ENCODE results near the gene LTBP3.

Gene LTBP3

GRCh38 chr11:65526744-65527143 is 31.4 kb downstream of the LTBP3 start:
- CTCF ChIA-PET, result interaction anchor here (0.7 to 2.5 kb wide), 3 partner anchors 25 to 96 kb away, joined by 3 to 11 read pairs (median 4); no protein-coding TSS in a partner anchor
- Histone ChIP-seq H3K4me1 (ENCODE audit: control insufficient read depth, insufficient read depth, low read length) (peaks cover 4% of the 10 kb centered on the region; the same call in 1 of the 2 replicates), H3K27ac (ENCODE audit: extremely low read depth, low read depth, low read length) (no peak overlapping the region), H3K36me3 (ENCODE audit: control insufficient read depth in 2 of 2, insufficient read depth in 1 of 2, low read length in 2 of 2) (peaks cover 0 to 58% of the 10 kb centered on the region in 2 experiments; a peak in 1 of 3 replicates), H3K4me3 (ENCODE audit: low read depth, low read length) (no peak overlapping the region), H3K9me3 (ENCODE audit: control insufficient read depth, insufficient read depth, low read depth, low read length) (no peaks in the 10 kb centered on the region)
- TF ChIP-seq ZNF404 (tag by site-specific recombination; IDR thresholded peaks at IDR 0.05) (no peak), ZBTB17 (tag by site-specific recombination; IDR thresholded peaks at IDR 0.05) (no peak), ZNF785 (tag by site-specific recombination; IDR thresholded peaks at IDR 0.05) (no peak), TRIM28 (IDR thresholded peaks at IDR 0.05; ENCODE audit: borderline replicate concordance, low read length) (no peak)
- POLR2A ChIA-PET, result interaction anchor here (1.0 to 1.2 kb wide), 3 partner anchors 12 to 43 kb away, joined by 3 to 6 read pairs (median 4); partner anchors contain the start of gene ZNRD2

- H3K4me1 ChIP-seq (ENCODE audit: control insufficient read depth, insufficient read depth, low read length), result peaks cover 4% of the 10 kb centered on the region; the same call in 1 of the 2 replicates
- H3K4me3 ChIP-seq (ENCODE audit: low read depth, low read length), result peak overlapping the region; percentile 82
- peaks cover 0 to 49% of the 10 kb centered on the region in 2 experiments; a peak in 1 of 3 replicates for H3K36me3 ChIP-seq (ENCODE audit: control insufficient read depth in 2 of 2, insufficient read depth in 1 of 2, low read length in 2 of 2)
- POLR2A ChIA-PET, result interaction anchor here (0.6 to 2.3 kb wide), 16 partner anchors 9 to 264 kb away, joined by 3 to 11 read pairs (median 4); partner anchors contain the start of genes FRMD8, MALAT1, MAP3K11 and NEAT1
- CTCF ChIA-PET, result interaction anchor here (1.0 to 2.5 kb wide), 3 partner anchors 15 to 68 kb away, joined by 3 to 11 read pairs (median 11); no protein-coding TSS in a partner anchor
- H3K9me3 ChIP-seq (ENCODE audit: control insufficient read depth, insufficient read depth, low read depth, low read length), result no peaks in the 10 kb centered on the region
- peak overlapping the region; percentile 81 for H3K27ac ChIP-seq (ENCODE audit: extremely low read depth, low read depth, low read length)
- TF ChIP-seq ZNF155 (tag by site-specific recombination; IDR thresholded peaks at IDR 0.05) (no peak), ZNF692 (tag by site-specific recombination; IDR thresholded peaks at IDR 0.05) (no peak), ZNF16 (tag by site-specific recombination; IDR thresholded peaks at IDR 0.05; ENCODE audit: low read depth) (no peak), ZNF404 (tag by site-specific recombination; IDR thresholded peaks at IDR 0.05) (no peak), ZNF133 (tag by site-specific recombination; IDR thresholded peaks at IDR 0.05) (no peak), ZNF623 (tag by site-specific recombination; IDR thresholded peaks at IDR 0.05) (no peak), ZSCAN30 (tag by site-specific recombination; IDR thresholded peaks at IDR 0.05) (no peak), ZNF518A (tag by site-specific recombination; conservative IDR thresholded peaks at IDR 0.05; ENCODE audit: low read depth) (no peak), ZBTB48 (tag by site-specific recombination; IDR thresholded peaks at IDR 0.05) (peak; percentile 28; the same call in 1 of the 2 replicates), ELK4 (IDR thresholded peaks at IDR 0.05; ENCODE audit: borderline replicate concordance, low read depth, low read length) (no peak), ZNF76 (tag by site-specific recombination; IDR thresholded peaks at IDR 0.05; ENCODE audit: borderline replicate concordance, low read depth) (no peak), KLF7 (tag by site-specific recombination; IDR thresholded peaks at IDR 0.05; ENCODE audit: borderline replicate concordance) (no peak)
- TF ChIP-seq, protein P1, sequence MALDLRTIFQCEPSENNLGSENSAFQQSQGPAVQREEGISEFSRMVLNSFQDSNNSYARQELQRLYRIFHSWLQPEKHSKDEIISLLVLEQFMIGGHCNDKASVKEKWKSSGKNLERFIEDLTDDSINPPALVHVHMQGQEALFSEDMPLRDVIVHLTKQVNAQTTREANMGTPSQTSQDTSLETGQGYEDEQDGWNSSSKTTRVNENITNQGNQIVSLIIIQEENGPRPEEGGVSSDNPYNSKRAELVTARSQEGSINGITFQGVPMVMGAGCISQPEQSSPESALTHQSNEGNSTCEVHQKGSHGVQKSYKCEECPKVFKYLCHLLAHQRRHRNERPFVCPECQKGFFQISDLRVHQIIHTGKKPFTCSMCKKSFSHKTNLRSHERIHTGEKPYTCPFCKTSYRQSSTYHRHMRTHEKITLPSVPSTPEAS (tag by site-specific recombination; IDR thresholded peaks at IDR 0.05), result no peak
- TF ChIP-seq, protein P2, sequence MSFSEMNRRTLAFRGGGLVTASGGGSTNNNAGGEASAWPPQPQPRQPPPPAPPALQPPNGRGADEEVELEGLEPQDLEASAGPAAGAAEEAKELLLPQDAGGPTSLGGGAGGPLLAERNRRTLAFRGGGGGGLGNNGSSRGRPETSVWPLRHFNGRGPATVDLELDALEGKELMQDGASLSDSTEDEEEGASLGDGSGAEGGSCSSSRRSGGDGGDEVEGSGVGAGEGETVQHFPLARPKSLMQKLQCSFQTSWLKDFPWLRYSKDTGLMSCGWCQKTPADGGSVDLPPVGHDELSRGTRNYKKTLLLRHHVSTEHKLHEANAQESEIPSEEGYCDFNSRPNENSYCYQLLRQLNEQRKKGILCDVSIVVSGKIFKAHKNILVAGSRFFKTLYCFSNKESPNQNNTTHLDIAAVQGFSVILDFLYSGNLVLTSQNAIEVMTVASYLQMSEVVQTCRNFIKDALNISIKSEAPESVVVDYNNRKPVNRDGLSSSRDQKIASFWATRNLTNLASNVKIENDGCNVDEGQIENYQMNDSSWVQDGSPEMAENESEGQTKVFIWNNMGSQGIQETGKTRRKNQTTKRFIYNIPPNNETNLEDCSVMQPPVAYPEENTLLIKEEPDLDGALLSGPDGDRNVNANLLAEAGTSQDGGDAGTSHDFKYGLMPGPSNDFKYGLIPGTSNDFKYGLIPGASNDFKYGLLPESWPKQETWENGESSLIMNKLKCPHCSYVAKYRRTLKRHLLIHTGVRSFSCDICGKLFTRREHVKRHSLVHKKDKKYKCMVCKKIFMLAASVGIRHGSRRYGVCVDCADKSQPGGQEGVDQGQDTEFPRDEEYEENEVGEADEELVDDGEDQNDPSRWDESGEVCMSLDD (tag by site-specific recombination; IDR thresholded peaks at IDR 0.05), result peak; percentile 74
- TF ChIP-seq, protein P3, sequence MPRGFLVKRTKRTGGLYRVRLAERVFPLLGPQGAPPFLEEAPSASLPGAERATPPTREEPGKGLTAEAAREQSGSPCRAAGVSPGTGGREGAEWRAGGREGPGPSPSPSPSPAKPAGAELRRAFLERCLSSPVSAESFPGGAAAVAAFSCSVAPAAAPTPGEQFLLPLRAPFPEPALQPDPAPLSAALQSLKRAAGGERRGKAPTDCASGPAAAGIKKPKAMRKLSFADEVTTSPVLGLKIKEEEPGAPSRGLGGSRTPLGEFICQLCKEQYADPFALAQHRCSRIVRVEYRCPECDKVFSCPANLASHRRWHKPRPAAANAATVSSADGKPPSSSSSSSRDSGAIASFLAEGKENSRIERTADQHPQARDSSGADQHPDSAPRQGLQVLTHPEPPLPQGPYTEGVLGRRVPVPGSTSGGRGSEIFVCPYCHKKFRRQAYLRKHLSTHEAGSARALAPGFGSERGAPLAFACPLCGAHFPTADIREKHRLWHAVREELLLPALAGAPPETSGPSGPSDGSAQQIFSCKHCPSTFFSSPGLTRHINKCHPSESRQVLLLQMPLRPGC (tag by site-specific recombination; IDR thresholded peaks at IDR 0.05), result no peak
Observed at GRCh38 chr11:65525546-65526480, 32.3 kb downstream of the LTBP3 start.

Data from HEK293 (cell line).